GM12878 (cell line): ENCODE measurements around the gene SLC38A1. TPM values are rescaled to one million over a fixed set of nuclear protein-coding genes. Genes with fewer than 3 reads are reported as not detected.

Source experiments
- ATAC-seq: fragments of 200-7000 bp; cut with Tn5 transposase; 3 replicates; pipeline ENCODE4 v1.9.1; 2020; ENCODE audit warnings: mild to moderate bottlenecking, moderate library complexity
- BruUV-seq: library from RNA; stranded (reverse); fragments of 400-500 nt; replicated peaks from 2 replicates; lab custom pipeline; 2021; lab: Mats Ljungman, UMichigan
- CTCF ChIA-PET: fragments of 300-600 bp; sonication (Branson Sonifier 250); formaldehyde crosslinking; extraction: SDS; loops from one replicate; lab custom pipeline; 2021; ENCODE audit warnings: inconsistent platforms; lab: Yijun Ruan, JAX
- POLR2A ChIA-PET: fragments of 350-600 bp; formaldehyde crosslinking; extraction: SDS; loops from one replicate; lab custom pipeline; 2021; ENCODE audit warnings: inconsistent platforms; lab: Charles Lee
- RAD21 ChIA-PET: fragments of 300-600 bp; sonication (Branson Sonifier 250); formaldehyde crosslinking; loops from one replicate; lab custom pipeline; 2023; ENCODE audit warnings: antibody characterized with exemption; ENCODE audit not compliant: unreplicated experiment; lab: Charles Lee
- SMC1A ChIA-PET: fragments of 300-600 bp; sonication (Branson Sonifier 250); formaldehyde crosslinking; loops from one replicate; lab custom pipeline; 2023; ENCODE audit not compliant: unreplicated experiment, uncharacterized antibody; lab: Charles Lee
- DNase-seq: peaks from one replicate; pipeline ENCODE4 v3.0.0-alpha.2; 2011; ENCODE audit warnings: low read depth, low spot score
- FAIRE-seq: peaks from 3 replicates; lab custom pipeline; 2011; peaks lifted over from hg19 to GRCh38; lab: Jason Lieb, UNC
- H2AFZ ChIP-seq: 2 replicates; pipeline ENCODE4 v1.6.0; 2011; ENCODE audit warnings: low read depth, low read length, control low read depth; ENCODE audit not compliant: control insufficient read depth
- H3K27ac ChIP-seq: 2 replicates; pipeline ENCODE4 v1.5.1; 2011; ENCODE audit warnings: control low read depth; ENCODE audit not compliant: control insufficient read depth, insufficient read depth
- H3K27me3 ChIP-seq, 2 experiments: replicated peaks in 1 of 2; 2 replicates each; pipeline versions ENCODE4 v1.6.0 to v1.6.1; 2011; ENCODE audit warnings: low read length in 1 of 2; ENCODE audit not compliant: control insufficient read depth in 2 of 2, insufficient read depth in 2 of 2
- H3K36me3 ChIP-seq, 2 experiments: 2 replicates each; pipeline ENCODE4 v1.5.1; 2011; ENCODE audit warnings: low read length in 1 of 2; ENCODE audit not compliant: control insufficient read depth in 2 of 2, insufficient read depth in 2 of 2
- H3K4me1 ChIP-seq: 2 replicates; pipeline ENCODE4 v1.6.1; 2011; ENCODE audit warnings: mild to moderate bottlenecking, low read length, moderate library complexity, mixed read lengths; ENCODE audit not compliant: control insufficient read depth, insufficient read depth
- H3K4me2 ChIP-seq: 2 replicates; pipeline ENCODE4 v1.6.0; 2011; ENCODE audit warnings: control low read depth; ENCODE audit not compliant: control insufficient read depth, insufficient read depth
- H3K4me3 ChIP-seq: fragments of 200-600 bp; sonication (generic); 2 replicates; pipeline ENCODE4 v1.5.1; 2016
- H3K79me2 ChIP-seq: 2 replicates; pipeline ENCODE4 v1.6.0; 2011; ENCODE audit warnings: low read length; ENCODE audit not compliant: control insufficient read depth, insufficient read depth
- H3K9ac ChIP-seq: 2 replicates; pipeline ENCODE4 v1.8.0; 2011; ENCODE audit warnings: low read length, control low read depth, mixed read lengths; ENCODE audit not compliant: control insufficient read depth, insufficient read depth
- H3K9me3 ChIP-seq: replicated peaks from 3 replicates; pipeline ENCODE4 v1.5.1; 2011; ENCODE audit warnings: mild to moderate bottlenecking, low read length; ENCODE audit not compliant: control insufficient read depth, insufficient read depth
- H4K20me1 ChIP-seq: 2 replicates; pipeline ENCODE4 v1.6.0; 2011; ENCODE audit not compliant: control insufficient read depth, insufficient read depth
- JUND ChIP-seq: IDR thresholded peaks from 2 replicates; pipeline ENCODE4 v1.6.1; 2012; ENCODE audit warnings: low read depth, mild to moderate bottlenecking, low read length, improper control_type of control experiment, moderate library complexity
- NRF1 ChIP-seq: conservative IDR thresholded peaks from 2 replicates; pipeline ENCODE4 v1.6.1; 2011; ENCODE audit warnings: mild to moderate bottlenecking, low read depth, low read length, improper control_type of control experiment
- RB1 ChIP-seq: fragments of 450-650 bp; formaldehyde crosslinking; IDR thresholded peaks from 2 replicates; pipeline ENCODE4 v1.6.1; 2017; ENCODE audit warnings: mild to moderate bottlenecking, borderline replicate concordance
- WRNIP1 ChIP-seq: IDR thresholded peaks from 2 replicates; pipeline ENCODE4 v1.6.1; 2011; ENCODE audit warnings: low read depth, low read length, improper control_type of control experiment, borderline replicate concordance
- ZNF384 ChIP-seq: IDR thresholded peaks from 2 replicates; pipeline ENCODE4 v1.6.1; 2012; ENCODE audit warnings: low read depth, mild to moderate bottlenecking, low read length, improper control_type of control experiment, borderline replicate concordance
- WGBS: methylation state at CpG from one replicate; pipeline ENCODE4 v1.1.6; 2016; ENCODE audit warnings: low lambda C conversion rate; ENCODE audit not compliant: insufficient replicate concordance, insufficient coverage; ENCODE audit errors: missing lambda C conversion rate; 5-methylcytosine and 5-hydroxymethylcytosine counted together
- in situ Hi-C: fragments of 300-500 bp; cut with MboI; formaldehyde crosslinking; loops from 9 replicates; pipeline ENCODE4 v1.14.3; 2018; ENCODE audit warnings: mixed read lengths
- intact Hi-C: fragments of 100-400 bp; cut with micrococcal nuclease; formaldehyde crosslinking; loops from one replicate; pipeline ENCODE4 v1.14.2; 2022; ENCODE audit not compliant: unreplicated experiment
- polyA plus RNA-seq, 11 experiments: library from polyadenylated mRNA; depleted of rRNA in 4 of 11; unstranded in 6 of 11; stranded (reverse) in 5 of 11; fragments of >200 nt; fragmentation: Nextera tagmentation in 4 of 11; fragmentation: Illumina TruSeq in 1 of 11; extraction: Ambion mirVana in 4 of 11; extraction: Trizol in 1 of 11; gene quantifications; 1 replicate in 1 of 11; 2 replicates in 10 of 11; pipeline versions ENCODE4 v1.2.1 to v1.2.3, GENCODE V29; 2011 to 2016; ENCODE audit warnings: inconsistent platforms in 2 of 11, missing spikeins in 2 of 11, low read depth in 1 of 11
- total RNA-seq, 4 experiments: library from RNA; depleted of rRNA in 3 of 4; stranded (reverse); fragments of >200 nt in 3 of 4; fragmentation: Illumina TruSeq in 1 of 4; extraction: Trizol in 1 of 4; gene quantifications; 2 replicates each; pipeline versions ENCODE4 v1.2.1 to v1.2.3, GENCODE V29; 2013 to 2021
- TF ChIP-seq, protein P1 (sequence below): IDR thresholded peaks from 2 replicates; pipeline ENCODE4 v1.6.1; 2011; ENCODE audit warnings: borderline replicate concordance, low read depth, mild to moderate bottlenecking, moderate library complexity, low read length; ENCODE audit not compliant: insufficient read depth, poor library complexity, severe bottlenecking
- TF ChIP-seq, protein P2 (sequence below): fragments of 450-650 bp; formaldehyde crosslinking; IDR thresholded peaks from 2 replicates; pipeline ENCODE4 v1.4.0; 2020; ENCODE audit warnings: mild to moderate bottlenecking, moderate library complexity

The SLC38A1 gene
- total and polyA plus RNA-seq, 10 of the 15 experiments (the other 5 are each of a cell fraction or from before 2014, with no cell fraction given), result 38.1 to 191 (median 144) TPM

DNA sequence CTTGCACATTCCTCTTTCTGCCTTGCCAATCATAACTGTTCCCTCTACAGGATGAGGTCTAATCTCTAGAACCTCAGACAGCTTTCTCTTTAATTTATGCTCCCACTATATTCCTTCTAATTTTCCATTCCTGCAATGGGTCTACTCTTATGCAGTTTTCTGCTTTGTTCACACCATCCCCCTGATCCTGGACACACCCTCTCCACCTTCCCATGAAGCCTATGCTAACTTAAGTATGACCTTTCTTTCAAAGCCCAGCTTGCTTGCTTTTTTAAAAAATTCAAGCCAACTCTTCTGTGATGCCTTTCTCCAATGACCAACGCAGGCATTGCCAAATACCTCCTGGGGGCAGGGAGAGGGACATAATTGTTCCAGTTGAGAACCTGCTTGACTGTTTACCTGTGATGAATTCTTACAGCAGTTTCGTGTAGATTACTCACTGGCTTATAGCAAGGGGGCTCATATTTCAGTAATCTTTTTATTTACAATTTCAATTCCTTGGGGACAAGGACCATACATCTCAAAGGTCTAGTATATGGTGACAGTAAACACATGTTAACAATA, 7.8 kb downstream of the SLC38A1 start:
- POLR2A ChIA-PET, result no interaction called here
- CTCF ChIA-PET, result interaction anchor here (1.2 kb wide), 1 partner anchor 56 kb away, joined by 3 read pairs; no protein-coding TSS in a partner anchor

GRCh38 chr12:46260124-46260912, 8.5 kb downstream of the SLC38A1 start:
- H3K27ac ChIP-seq, result no peak overlapping the region
- peaks cover 11% of the 10 kb centered on the region; the same call in 1 of the 2 replicates for H3K4me1 ChIP-seq
- TF ChIP-seq, protein P1, sequence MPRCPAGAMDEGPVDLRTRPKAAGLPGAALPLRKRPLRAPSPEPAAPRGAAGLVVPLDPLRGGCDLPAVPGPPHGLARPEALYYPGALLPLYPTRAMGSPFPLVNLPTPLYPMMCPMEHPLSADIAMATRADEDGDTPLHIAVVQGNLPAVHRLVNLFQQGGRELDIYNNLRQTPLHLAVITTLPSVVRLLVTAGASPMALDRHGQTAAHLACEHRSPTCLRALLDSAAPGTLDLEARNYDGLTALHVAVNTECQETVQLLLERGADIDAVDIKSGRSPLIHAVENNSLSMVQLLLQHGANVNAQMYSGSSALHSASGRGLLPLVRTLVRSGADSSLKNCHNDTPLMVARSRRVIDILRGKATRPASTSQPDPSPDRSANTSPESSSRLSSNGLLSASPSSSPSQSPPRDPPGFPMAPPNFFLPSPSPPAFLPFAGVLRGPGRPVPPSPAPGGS, result no peak
- TF ChIP-seq, protein P2, sequence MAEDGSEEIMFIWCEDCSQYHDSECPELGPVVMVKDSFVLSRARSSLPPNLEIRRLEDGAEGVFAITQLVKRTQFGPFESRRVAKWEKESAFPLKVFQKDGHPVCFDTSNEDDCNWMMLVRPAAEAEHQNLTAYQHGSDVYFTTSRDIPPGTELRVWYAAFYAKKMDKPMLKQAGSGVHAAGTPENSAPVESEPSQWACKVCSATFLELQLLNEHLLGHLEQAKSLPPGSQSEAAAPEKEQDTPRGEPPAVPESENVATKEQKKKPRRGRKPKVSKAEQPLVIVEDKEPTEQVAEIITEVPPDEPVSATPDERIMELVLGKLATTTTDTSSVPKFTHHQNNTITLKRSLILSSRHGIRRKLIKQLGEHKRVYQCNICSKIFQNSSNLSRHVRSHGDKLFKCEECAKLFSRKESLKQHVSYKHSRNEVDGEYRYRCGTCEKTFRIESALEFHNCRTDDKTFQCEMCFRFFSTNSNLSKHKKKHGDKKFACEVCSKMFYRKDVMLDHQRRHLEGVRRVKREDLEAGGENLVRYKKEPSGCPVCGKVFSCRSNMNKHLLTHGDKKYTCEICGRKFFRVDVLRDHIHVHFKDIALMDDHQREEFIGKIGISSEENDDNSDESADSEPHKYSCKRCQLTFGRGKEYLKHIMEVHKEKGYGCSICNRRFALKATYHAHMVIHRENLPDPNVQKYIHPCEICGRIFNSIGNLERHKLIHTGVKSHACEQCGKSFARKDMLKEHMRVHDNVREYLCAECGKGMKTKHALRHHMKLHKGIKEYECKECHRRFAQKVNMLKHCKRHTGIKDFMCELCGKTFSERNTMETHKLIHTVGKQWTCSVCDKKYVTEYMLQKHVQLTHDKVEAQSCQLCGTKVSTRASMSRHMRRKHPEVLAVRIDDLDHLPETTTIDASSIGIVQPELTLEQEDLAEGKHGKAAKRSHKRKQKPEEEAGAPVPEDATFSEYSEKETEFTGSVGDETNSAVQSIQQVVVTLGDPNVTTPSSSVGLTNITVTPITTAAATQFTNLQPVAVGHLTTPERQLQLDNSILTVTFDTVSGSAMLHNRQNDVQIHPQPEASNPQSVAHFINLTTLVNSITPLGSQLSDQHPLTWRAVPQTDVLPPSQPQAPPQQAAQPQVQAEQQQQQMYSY, result no peak
- TF ChIP-seq ZNF384 (no peak), NRF1 (no peak), JUND (no peak)

More for the DNA sequence above, 7.8 kb downstream of the SLC38A1 start:
- peaks cover 99% of the 10 kb centered on the region for H3K79me2 ChIP-seq
- no peak overlapping the region for H3K27ac ChIP-seq
- ATAC-seq (no peak), DNase-seq (no peak), FAIRE-seq (no peak)
- intact Hi-C loops, result loop anchor here (10.0 kb wide), 1 partner anchor 1444 kb away; the partner anchor contains the start of gene RPAP3
- ChIA-PET RAD21 (interaction anchor here (1.0 to 3.2 kb wide), 3 partner anchors 42 to 83 kb away, joined by 3 to 15 read pairs (median 4); no protein-coding TSS in a partner anchor), SMC1A (interaction anchor here (1.0 to 7.0 kb wide), 2 partner anchors 45 to 91 kb away, joined by 3 to 95 read pairs; no protein-coding TSS in a partner anchor)
- no peak overlapping the region for H3K4me3 ChIP-seq
- TF ChIP-seq RB1 (no peak), WRNIP1 (0 out of 2 replicates have a peak, but pooled peaks have one; percentile 54)
- in situ Hi-C loops, result no loop called here
- peaks cover 3 to 11% of the 10 kb centered on the region in 2 experiments for H3K36me3 ChIP-seq
- WGBS, result 50% methylated on average over 2 of the region's 2 CpGs
- H3K27me3 ChIP-seq, result no peaks in the 10 kb centered on the region
- BruUV-seq, result no TSS peak
- peak overlapping the region; percentile 41; the same call in 1 of the 2 replicates for H3K4me2 ChIP-seq
- H3K9me3 ChIP-seq, result no peaks in the 10 kb centered on the region; the same call in 2 of the 3 replicates
- H4K20me1 ChIP-seq, result peaks cover 5% of the 10 kb centered on the region
- peaks cover 12% of the 10 kb centered on the region; the same call in 1 of the 2 replicates for H3K4me1 ChIP-seq
- no peak overlapping the region for H2AFZ ChIP-seq
- H3K9ac ChIP-seq, result no peak overlapping the region

More at GRCh38 chr12:46260124-46260912, 8.5 kb downstream of the SLC38A1 start:
- Histone ChIP-seq H3K36me3 (peaks cover 3 to 10% of the 10 kb centered on the region in 2 experiments), H3K9me3 (no peaks in the 10 kb centered on the region; the same call in 2 of the 3 replicates), H3K4me2 (peak overlapping the region; percentile 41), H2AFZ (no peak overlapping the region), H3K9ac (no peak overlapping the region), H4K20me1 (peaks cover 5% of the 10 kb centered on the region), H3K79me2 (peaks cover 97% of the 10 kb centered on the region), H3K4me3 (no peak overlapping the region), H3K27me3 (no peaks in the 10 kb centered on the region)
- ChIA-PET POLR2A (interaction anchor here (0.9 to 1.2 kb wide), 2 partner anchors 26 to 43 kb away, joined by 3 read pairs; no protein-coding TSS in a partner anchor), RAD21 (interaction anchor here (1.0 to 1.9 kb wide), 3 partner anchors 42 to 52 kb away, joined by 3 to 4 read pairs (median 4); no protein-coding TSS in a partner anchor), CTCF (interaction anchor here (0.7 to 1.2 kb wide), 3 partner anchors 84 to 1042 kb away, joined by 3 read pairs; no protein-coding TSS in a partner anchor), SMC1A (interaction anchor here (1.0 to 7.0 kb wide), 5 partner anchors 39 to 90 kb away, joined by 3 to 95 read pairs (median 3); no protein-coding TSS in a partner anchor)
- DNase-seq, result no peak
- in situ Hi-C loops, result no loop called here
- intact Hi-C loops, result loop anchor here (10.0 kb wide), 1 partner anchor 1444 kb away; the partner anchor contains the start of gene RPAP3
- WGBS, result 88% methylated on average over 5 of the region's 5 CpGs
- no peak for ATAC-seq
- peak; percentile 7 for FAIRE-seq
- TSS peak; percentile 1 for BruUV-seq
